ENCODE results near the gene RAB34.

RAB34 gene

GRCh38 chr17:28748852-28749515 is 31.3 kb upstream of the RAB34 start:
- H3K27ac ChIP-seq (ENCODE audit: low read depth, low read length), result peak overlapping the region; percentile 99
- no peaks in the 10 kb centered on the region for H3K9me2 ChIP-seq (replicated peaks; ENCODE audit: insufficient read depth, low read length)
- TF ChIP-seq CTCF (IDR thresholded peaks at IDR 0.05; ENCODE audit: insufficient read depth, low read length, poor library complexity, severe bottlenecking) (no peak), EZH2phosphoT487 (conservative IDR thresholded peaks at IDR 0.05; ENCODE audit: low read length) (no peak)
- H2AFZ ChIP-seq (ENCODE audit: low read depth, low read length, severe bottlenecking), result no peak overlapping the region
- H3K4me3 ChIP-seq (ENCODE audit: insufficient read depth, low read length, poor library complexity, severe bottlenecking), result no peak overlapping the region
- no peaks in the 10 kb centered on the region for H3K27me3 ChIP-seq (ENCODE audit: low read length)
- peak overlapping the region; percentile 31 for H3K4me2 ChIP-seq (ENCODE audit: low read depth, low read length, poor library complexity, severe bottlenecking)
- H3K79me2 ChIP-seq (ENCODE audit: insufficient read depth, low read length), result peaks cover 48% of the 10 kb centered on the region
- H3K36me3 ChIP-seq (ENCODE audit: low read length), result peaks cover 27% of the 10 kb centered on the region
- peak overlapping the region; percentile 21; the same call in 1 of the 2 replicates for H3K9ac ChIP-seq (ENCODE audit: low read length)
- no peaks in the 10 kb centered on the region for H3K9me3 ChIP-seq (ENCODE audit: insufficient read depth, low read length)
- peaks cover 85% of the 10 kb centered on the region for H3F3A ChIP-seq (ENCODE audit: insufficient read depth)
- H4K20me1 ChIP-seq (ENCODE audit: low read depth, low read length), result peaks cover 7% of the 10 kb centered on the region

GRCh38 chr17:28747801-28748750 is 30.4 kb upstream of the RAB34 start:
- no peaks in the 10 kb centered on the region for H3K27me3 ChIP-seq (ENCODE audit: low read length)
- H3K27ac ChIP-seq (ENCODE audit: low read depth, low read length), result peak overlapping the region; percentile 99
- TF ChIP-seq CTCF (IDR thresholded peaks at IDR 0.05; ENCODE audit: insufficient read depth, low read length, poor library complexity, severe bottlenecking) (no peak), EZH2phosphoT487 (conservative IDR thresholded peaks at IDR 0.05; ENCODE audit: low read length) (no peak)
- peak overlapping the region; percentile 99; the same call in 1 of the 2 replicates for H3K9ac ChIP-seq (ENCODE audit: low read length)
- H2AFZ ChIP-seq (ENCODE audit: low read depth, low read length, severe bottlenecking), result no peak overlapping the region
- H3K79me2 ChIP-seq (ENCODE audit: insufficient read depth, low read length), result peaks cover 49% of the 10 kb centered on the region
- peaks cover 7% of the 10 kb centered on the region for H4K20me1 ChIP-seq (ENCODE audit: low read depth, low read length)
- H3K9me2 ChIP-seq (replicated peaks; ENCODE audit: insufficient read depth, low read length), result no peaks in the 10 kb centered on the region
- H3K9me3 ChIP-seq (ENCODE audit: insufficient read depth, low read length), result no peaks in the 10 kb centered on the region
- peaks cover 90% of the 10 kb centered on the region for H3F3A ChIP-seq (ENCODE audit: insufficient read depth)
- peaks cover 27% of the 10 kb centered on the region for H3K36me3 ChIP-seq (ENCODE audit: low read length)
- H3K4me2 ChIP-seq (ENCODE audit: low read depth, low read length, poor library complexity, severe bottlenecking), result peak overlapping the region; percentile 71
- H3K4me3 ChIP-seq (ENCODE audit: insufficient read depth, low read length, poor library complexity, severe bottlenecking), result no peak overlapping the region

- Histone ChIP-seq H3K9me2 (replicated peaks; ENCODE audit: insufficient read depth, low read length) (no peaks in the 10 kb centered on the region), H3K9ac (ENCODE audit: low read length) (peak overlapping the region; percentile 99; the same call in 1 of the 2 replicates), H3K79me2 (ENCODE audit: insufficient read depth, low read length) (peaks cover 49% of the 10 kb centered on the region), H3K4me2 (ENCODE audit: low read depth, low read length, poor library complexity, severe bottlenecking) (peak overlapping the region; percentile 71), H3K9me3 (ENCODE audit: insufficient read depth, low read length) (no peaks in the 10 kb centered on the region), H3K4me3 (ENCODE audit: insufficient read depth, low read length, poor library complexity, severe bottlenecking) (no peak overlapping the region), H2AFZ (ENCODE audit: low read depth, low read length, severe bottlenecking) (no peak overlapping the region), H3K36me3 (ENCODE audit: low read length) (peaks cover 27% of the 10 kb centered on the region), H3K27me3 (ENCODE audit: low read length) (no peaks in the 10 kb centered on the region), H3K27ac (ENCODE audit: low read depth, low read length) (peak overlapping the region; percentile 99), H3F3A (ENCODE audit: insufficient read depth) (peaks cover 87% of the 10 kb centered on the region), H4K20me1 (ENCODE audit: low read depth, low read length) (peaks cover 7% of the 10 kb centered on the region)
- TF ChIP-seq CTCF (IDR thresholded peaks at IDR 0.05; ENCODE audit: insufficient read depth, low read length, poor library complexity, severe bottlenecking) (no peak), EZH2phosphoT487 (conservative IDR thresholded peaks at IDR 0.05; ENCODE audit: low read length) (no peak)
Observed at GRCh38 chr17:28747051-28747691, 29.5 kb upstream of the RAB34 start.

Data from SU-DHL-6 (cell line).